Breast epithelium (tissue), 4 donors: ENCODE results near the gene SNAP47. TPM values are rescaled to one million over a fixed set of nuclear protein-coding genes. Genes with fewer than 3 reads are reported as not detected.

Experiments
- DNase-seq, 2 donors: peaks; one replicate each; pipeline ENCODE4 v3.0.0-alpha.2; 2019; ENCODE audit warnings: low spot score in 2 of 2
- H3K27ac ChIP-seq, 2 donors: fragments of 200-600 bp; sonication (generic) in 1 of 2; one replicate each; pipeline ENCODE4 v1.5.1; 2016 to 2019; ENCODE audit warnings: mild to moderate bottlenecking in 1 of 2
- H3K27me3 ChIP-seq, 2 donors: fragments of 200-600 bp; sonication (generic) in 1 of 2; one replicate each; pipeline versions ENCODE4 v1.5.1 to v1.6.0; 2017 to 2019; ENCODE audit warnings: control low read depth in 1 of 2, mild to moderate bottlenecking in 1 of 2
- H3K36me3 ChIP-seq: fragments of 200-600 bp; one replicate; pipeline ENCODE4 v1.5.1; 2019
- H3K4me1 ChIP-seq, 2 donors: fragments of 200-600 bp; sonication (generic); one replicate each; pipeline ENCODE4 v1.5.1; 2016 to 2019; ENCODE audit warnings: control low read depth in 1 of 2
- H3K4me3 ChIP-seq, 3 donors: fragments of 200-600 bp; sonication (generic); 1 replicate in 2 of 3; 2 replicates in 1 of 3; pipeline ENCODE4 v1.5.1; 2016 to 2019; ENCODE audit warnings: mild to moderate bottlenecking in 3 of 3, moderate library complexity in 2 of 3
- H3K9me3 ChIP-seq, 2 donors: fragments of 200-600 bp; sonication (generic) in 1 of 2; one replicate each; pipeline ENCODE4 v1.5.1; 2016 to 2019; ENCODE audit warnings: control low read depth in 1 of 2
- CTCF ChIP-seq, 3 donors: fragments of 450-650 bp; IDR thresholded peaks; one replicate each; pipeline ENCODE4 v1.5.1; 2016 to 2017; ENCODE audit warnings: antibody characterized with exemption in 3 of 3, mild to moderate bottlenecking in 3 of 3, moderate library complexity in 3 of 3
- POLR2A ChIP-seq: fragments of 450-650 bp; IDR thresholded peaks from one replicate; pipeline ENCODE4 v1.6.1; 2016; ENCODE audit warnings: antibody characterized with exemption, mild to moderate bottlenecking, moderate library complexity
- POLR2AphosphoS5 ChIP-seq, 3 donors: sonication (generic); formaldehyde crosslinking; IDR thresholded peaks; one replicate each; pipeline ENCODE4 v1.6.1; 2017; ENCODE audit warnings: antibody characterized with exemption in 3 of 3
- intact Hi-C: fragments of 100-400 bp; cut with DNase I; formaldehyde crosslinking; loops from one replicate; pipeline ENCODE4 v1.15.1; 2023; ENCODE audit warnings: low total_unique reads
- total RNA-seq, 3 donors: library from RNA; depleted of rRNA; stranded (reverse); fragments of >200 nt; gene quantifications; one replicate each; pipeline ENCODE4 v1.1.0, GENCODE V29; 2016

SNAP47 gene
- total RNA-seq, 3 donors from 2014 or later: 28.3 to 60.3 (median 52.1) TPM

GRCh38 chr1:227774051-227774731, 39.0 kb downstream of the SNAP47 start:
- no peak overlapping the region for H3K4me3 ChIP-seq
- H3K27me3 ChIP-seq: no peaks in the 10 kb centered on the region
- no peaks in the 10 kb centered on the region for H3K9me3 ChIP-seq
- H3K36me3 ChIP-seq: no peaks in the 10 kb centered on the region
- no peak overlapping the region for H3K27ac ChIP-seq
- intact Hi-C loops: no loop called here
- TF ChIP-seq CTCF (IDR thresholded peaks at IDR 0.05) (no peak), POLR2A (no peak), POLR2AphosphoS5 (IDR thresholded peaks at IDR 0.05) (no peak)
- no peak for DNase-seq
- no peaks in the 10 kb centered on the region for H3K4me1 ChIP-seq

- Histone ChIP-seq H3K27me3 (no peaks in the 10 kb centered on the region), H3K36me3 (no peaks in the 10 kb centered on the region), H3K4me1 (no peaks in the 10 kb centered on the region), H3K4me3 (no peak overlapping the region), H3K9me3 (no peaks in the 10 kb centered on the region), H3K27ac (no peak overlapping the region)
- no peak for DNase-seq
- TF ChIP-seq CTCF (IDR thresholded peaks at IDR 0.05) (no peak), POLR2A (no peak), POLR2AphosphoS5 (IDR thresholded peaks at IDR 0.05) (no peak)
- intact Hi-C loops: no loop called here
Observed at GRCh38 chr1:227774821-227775661, 39.8 kb downstream of the SNAP47 start.

GRCh38 chr1:227775841-227776240, 40.6 kb downstream of the SNAP47 start:
- Histone ChIP-seq H3K27ac (no peak overlapping the region), H3K27me3 (no peaks in the 10 kb centered on the region), H3K4me3 (no peak overlapping the region), H3K9me3 (no peaks in the 10 kb centered on the region), H3K4me1 (no peaks in the 10 kb centered on the region), H3K36me3 (no peaks in the 10 kb centered on the region)
- intact Hi-C loops: no loop called here
- TF ChIP-seq CTCF (IDR thresholded peaks at IDR 0.05): no peak
- no peak for TF ChIP-seq POLR2AphosphoS5 (IDR thresholded peaks at IDR 0.05)
- no peak for TF ChIP-seq POLR2A
- DNase-seq: no peak

GRCh38 chr1:227776331-227776771, 41.1 kb downstream of the SNAP47 start:
- TF ChIP-seq POLR2A: no peak
- Histone ChIP-seq H3K27ac (no peak overlapping the region), H3K4me3 (no peak overlapping the region), H3K27me3 (no peaks in the 10 kb centered on the region), H3K9me3 (no peaks in the 10 kb centered on the region), H3K4me1 (no peaks in the 10 kb centered on the region), H3K36me3 (no peaks in the 10 kb centered on the region)
- intact Hi-C loops: no loop called here
- no peak for DNase-seq

- intact Hi-C loops: no loop called here
- Histone ChIP-seq H3K36me3 (no peaks in the 10 kb centered on the region), H3K9me3 (no peaks in the 10 kb centered on the region), H3K4me3 (no peak overlapping the region), H3K4me1 (no peaks in the 10 kb centered on the region), H3K27ac (no peak overlapping the region), H3K27me3 (no peaks in the 10 kb centered on the region)
- no peak for DNase-seq
- no peak for TF ChIP-seq CTCF (IDR thresholded peaks at IDR 0.05)
- TF ChIP-seq POLR2A: no peak
- no peak for TF ChIP-seq POLR2AphosphoS5 (IDR thresholded peaks at IDR 0.05)
Observed at GRCh38 chr1:227777156-227777555, 41.9 kb downstream of the SNAP47 start.
